ENCODE data around the gene WDR48.

The WDR48 gene

GRCh38 chr3:39104961-39105686, 53.3 kb downstream of the WDR48 start:
- DNase-seq (ENCODE audit: low read depth): no peak
- no peak overlapping the region for H3K4me3 ChIP-seq (ENCODE audit: control insufficient read depth, low read depth, low read length)
- TF ChIP-seq CTCF (IDR thresholded peaks at IDR 0.05; ENCODE audit: control insufficient read depth, insufficient read depth, low read depth, low read length, missing control alignments): no peak

- peak overlapping the region; percentile 89 for H3K4me3 ChIP-seq (ENCODE audit: control insufficient read depth, low read depth, low read length)
- DNase-seq (ENCODE audit: low read depth): no peak
- no peak for TF ChIP-seq CTCF (IDR thresholded peaks at IDR 0.05; ENCODE audit: control insufficient read depth, insufficient read depth, low read depth, low read length, missing control alignments)
These were observed 53.9 kb downstream of the WDR48 start for GRCh38 chr3:39105687-39106063.

GRCh38 chr3:39106281-39106811, 54.5 kb downstream of the WDR48 start:
- DNase-seq (ENCODE audit: low read depth): no peak
- H3K4me3 ChIP-seq (ENCODE audit: control insufficient read depth, low read depth, low read length): peak overlapping the region; percentile 89
- TF ChIP-seq CTCF (IDR thresholded peaks at IDR 0.05; ENCODE audit: control insufficient read depth, insufficient read depth, low read depth, low read length, missing control alignments): no peak

- peak overlapping the region; percentile 89 for H3K4me3 ChIP-seq (ENCODE audit: control insufficient read depth, low read depth, low read length)
- TF ChIP-seq CTCF (IDR thresholded peaks at IDR 0.05; ENCODE audit: control insufficient read depth, insufficient read depth, low read depth, low read length, missing control alignments): no peak
- no peak for DNase-seq (ENCODE audit: low read depth)
These were observed 55.1 kb downstream of the WDR48 start for GRCh38 chr3:39106851-39107387.

- DNase-seq (ENCODE audit: low read depth): peak; percentile 55
- no peak for TF ChIP-seq CTCF (IDR thresholded peaks at IDR 0.05; ENCODE audit: control insufficient read depth, insufficient read depth, low read depth, low read length, missing control alignments)
- peak within 1 kb of the TSS; percentile 89 for H3K4me3 ChIP-seq (ENCODE audit: control insufficient read depth, low read depth, low read length)
These were observed 55.8 kb downstream of the WDR48 start, which contains the start of the genes GORASP1 and TTC21A for GRCh38 chr3:39107388-39108199. Gene GORASP1 (minus strand): TSS chr3:39107627. CDS start chr3:39107541, 86 bp downstream. Gene TTC21A (plus strand): TSS chr3:39107680. CDS start chr3:39107838, 158 bp downstream.

- DNase-seq (ENCODE audit: low read depth): no peak
- H3K4me3 ChIP-seq (ENCODE audit: control insufficient read depth, low read depth, low read length): peak overlapping the region; percentile 89
- no peak for TF ChIP-seq CTCF (IDR thresholded peaks at IDR 0.05; ENCODE audit: control insufficient read depth, insufficient read depth, low read depth, low read length, missing control alignments)
These were observed 56.4 kb downstream of the WDR48 start for GRCh38 chr3:39108200-39108710.
